ENCODE data around the gene ZNF474. TPM values are rescaled to one million over a fixed set of nuclear protein-coding genes. Genes with fewer than 3 reads are reported as not detected.

Gene ZNF474
- total and polyA plus RNA-seq, 2 donors (not counting 1 experiment from before 2014, with no cell fraction given) = 0.12 TPM; not detected in 1

DNA sequence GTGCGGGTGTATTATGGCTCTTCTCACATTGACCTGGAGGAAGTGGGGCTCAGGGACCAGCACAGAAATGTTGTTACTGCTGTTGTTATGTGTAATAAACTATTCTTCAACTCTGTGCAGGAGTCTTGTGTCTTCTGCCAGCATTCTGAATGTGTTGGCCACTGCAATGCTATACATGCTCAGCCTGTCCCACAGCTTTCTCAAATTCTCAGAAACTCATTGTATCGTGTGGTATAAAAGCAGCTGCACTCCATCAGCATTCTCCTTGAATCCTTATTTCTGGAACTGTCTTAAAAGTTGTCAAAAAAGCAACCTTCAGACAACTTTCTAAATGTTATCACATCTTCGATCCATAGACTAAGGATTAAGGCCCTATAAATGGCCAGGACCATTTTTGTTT, 72.0 kb downstream of the ZNF474 start:
- no peak for ATAC-seq (ENCODE audit: low read depth)
- 81% methylated on average over 2 of the region's 3 CpGs for WGBS (ENCODE audit: insufficient coverage)
- H3K27ac ChIP-seq (ENCODE audit: low read length in 2 of 2) = no peak overlapping the region

GRCh38 chr5:122202952-122203351, 73.6 kb downstream of the ZNF474 start:
- Mint-ChIP-seq H3K9me3 (ENCODE audit: insufficient read depth) (no peaks in the 10 kb centered on the region), H3K4me3 (no peak overlapping the region), H3K27ac (no peak overlapping the region), H3K27me3 (peaks cover 4% of the 10 kb centered on the region), H3K4me1 (no peaks in the 10 kb centered on the region)
- Histone ChIP-seq H3K79me2 (ENCODE audit: control insufficient read depth, insufficient read depth, low read length) (no peaks in the 10 kb centered on the region), H3K27me3 (replicated peaks in 1 of 4; ENCODE audit: control extremely low read depth in 1 of 4, control insufficient read depth in 3 of 4, insufficient read depth in 4 of 4, low read length in 3 of 4) (peaks cover 0 to 2% (median 0%) of the 10 kb centered on the region in 4 experiments), H3K27ac (ENCODE audit: low read length in 2 of 2) (no peak overlapping the region), H3K4me3 (ENCODE audit: control extremely low read depth in 1 of 5, extremely low read depth in 1 of 5, insufficient read depth in 1 of 5, low read depth in 2 of 5, low read length in 4 of 5) (no peak overlapping the region), H3K9ac (ENCODE audit: low read length) (no peak overlapping the region), H3K4me1 (ENCODE audit: control insufficient read depth in 2 of 2, insufficient read depth in 2 of 2, low read length in 2 of 2) (no peaks in the 10 kb centered on the region), H2AFZ (ENCODE audit: insufficient read depth, low read depth, low read length, poor library complexity, severe bottlenecking) (no peak overlapping the region), H3K36me3 (replicated peaks in 1 of 2; ENCODE audit: control extremely low read depth in 1 of 2, control insufficient read depth in 1 of 2, extremely low read depth in 1 of 2, insufficient read depth in 2 of 2, low read length in 1 of 2) (no peaks in the 10 kb centered on the region), H3K4me2 (replicated peaks; ENCODE audit: low read depth, low read length, poor library complexity, severe bottlenecking) (no peak overlapping the region), H4K20me1 (ENCODE audit: control insufficient read depth, insufficient read depth, low read length, poor library complexity, severe bottlenecking) (no peaks in the 10 kb centered on the region), H3K9me3 (ENCODE audit: control extremely low read depth in 1 of 3, control insufficient read depth in 2 of 3, insufficient read depth in 1 of 3, low read length in 2 of 3) (no peaks in the 10 kb centered on the region)
- POLR2A ChIA-PET = no interaction called here
- intact Hi-C loops (cut with micrococcal nuclease) = no loop called here
- CTCF ChIA-PET = no interaction called here
- DNase-seq (no peak), ATAC-seq (ENCODE audit: low read depth) (no peak)
- no peak for TF ChIP-seq CTCF (IDR thresholded peaks at IDR 0.05)
- TF ChIP-seq EZH2 (IDR thresholded peaks at IDR 0.05; ENCODE audit: borderline replicate concordance, insufficient read depth, low read depth, low read length, poor library complexity, severe bottlenecking) = no peak

More for the DNA sequence above, 72.0 kb downstream of the ZNF474 start:
- Histone ChIP-seq H3K4me1 (ENCODE audit: control insufficient read depth in 2 of 2, insufficient read depth in 2 of 2, low read length in 2 of 2) (no peaks in the 10 kb centered on the region), H2AFZ (ENCODE audit: insufficient read depth, low read depth, low read length, poor library complexity, severe bottlenecking) (no peak overlapping the region), H3K9me3 (ENCODE audit: control extremely low read depth in 1 of 3, control insufficient read depth in 2 of 3, insufficient read depth in 1 of 3, low read length in 2 of 3) (no peaks in the 10 kb centered on the region), H3K79me2 (ENCODE audit: control insufficient read depth, insufficient read depth, low read length) (no peaks in the 10 kb centered on the region), H3K4me3 (ENCODE audit: control extremely low read depth in 1 of 5, extremely low read depth in 1 of 5, insufficient read depth in 1 of 5, low read depth in 2 of 5, low read length in 4 of 5) (no peak overlapping the region), H3K36me3 (replicated peaks in 1 of 2; ENCODE audit: control extremely low read depth in 1 of 2, control insufficient read depth in 1 of 2, extremely low read depth in 1 of 2, insufficient read depth in 2 of 2, low read length in 1 of 2) (no peaks in the 10 kb centered on the region), H4K20me1 (ENCODE audit: control insufficient read depth, insufficient read depth, low read length, poor library complexity, severe bottlenecking) (no peaks in the 10 kb centered on the region), H3K9ac (ENCODE audit: low read length) (no peak overlapping the region), H3K4me2 (replicated peaks; ENCODE audit: low read depth, low read length, poor library complexity, severe bottlenecking) (no peak overlapping the region), H3K27me3 (replicated peaks in 1 of 4; ENCODE audit: control extremely low read depth in 1 of 4, control insufficient read depth in 3 of 4, insufficient read depth in 4 of 4, low read length in 3 of 4) (peaks cover 0 to 2% (median 0%) of the 10 kb centered on the region in 4 experiments)
- no peaks in the 10 kb centered on the region for H3K4me1 Mint-ChIP-seq
- no peaks in the 10 kb centered on the region for H3K9me3 Mint-ChIP-seq (ENCODE audit: insufficient read depth)
- peaks cover 4% of the 10 kb centered on the region for H3K27me3 Mint-ChIP-seq
- no peak for DNase-seq
- intact Hi-C loops (cut with micrococcal nuclease) = no loop called here
- TF ChIP-seq EZH2 (IDR thresholded peaks at IDR 0.05; ENCODE audit: borderline replicate concordance, insufficient read depth, low read depth, low read length, poor library complexity, severe bottlenecking) = no peak
- no peak for TF ChIP-seq CTCF (IDR thresholded peaks at IDR 0.05)
- ChIA-PET POLR2A (no interaction called here), CTCF (interaction anchor here (0.9 kb wide), 1 partner anchor 10 kb away, joined by 3 read pairs; no protein-coding TSS in a partner anchor)
- no peak overlapping the region for H3K4me3 Mint-ChIP-seq
- H3K27ac Mint-ChIP-seq = no peak overlapping the region

Other genes with a start within 250 kb of the ZNF474 start
- gene SRFBP1, start 167.6 kb upstream of the ZNF474 start, total RNA-seq = 12.6 and 13.7 TPM in 2 replicates
- 2.6 and 3.3 TPM in 2 replicates for gene SRFBP1, start 167.6 kb upstream of the ZNF474 start, polyA plus RNA-seq
- gene LOX, start 51.3 kb upstream of the ZNF474 start, total RNA-seq = not detected in 2 replicates
- not detected in 2 replicates for gene LOX, start 51.3 kb upstream of the ZNF474 start, polyA plus RNA-seq
- gene SNCAIP, start 182.7 kb downstream of the ZNF474 start, total RNA-seq = not detected in 2 replicates
- not detected in 2 replicates for gene SNCAIP, start 182.7 kb downstream of the ZNF474 start, polyA plus RNA-seq

All from B cell (primary cell).